Smooth muscle cell (in vitro differentiated cells): Measurements from ENCODE around the gene SYNJ2. TPM values are rescaled to one million over a fixed set of nuclear protein-coding genes. Genes with fewer than 3 reads are reported as not detected.

ENCODE experiments used
- DNase-seq: peaks from one replicate; lab custom pipeline; 2025; ENCODE audit not compliant: unreplicated experiment; lab: John Stamatoyannopoulos, UW
- H2AFZ ChIP-seq: fragments of 200-600 bp; sonication (generic); 2 replicates; pipeline ENCODE4 v1.6.0; 2016; ENCODE audit warnings: antibody characterized with exemption, low read depth, mild to moderate bottlenecking
- H3F3A ChIP-seq: fragments of 200-600 bp; sonication (generic); 2 replicates; pipeline ENCODE4 v1.6.0; 2017; ENCODE audit warnings: antibody characterized with exemption, low read depth
- H3K27ac ChIP-seq: fragments of 200-600 bp; sonication (generic); 2 replicates; pipeline ENCODE4 v1.5.1; 2016; ENCODE audit warnings: low read depth, mild to moderate bottlenecking
- H3K27me3 ChIP-seq: fragments of 200-600 bp; sonication (generic); 2 replicates; pipeline ENCODE4 v1.6.1; 2016; ENCODE audit warnings: low read depth, mild to moderate bottlenecking
- H3K36me3 ChIP-seq: fragments of 200-600 bp; sonication (generic); 2 replicates; pipeline ENCODE4 v1.5.1; 2016; ENCODE audit warnings: low read depth
- H3K4me1 ChIP-seq: fragments of 200-600 bp; sonication (generic); 2 replicates; pipeline ENCODE4 v1.5.1; 2016; ENCODE audit warnings: low read depth
- H3K4me2 ChIP-seq: fragments of 200-600 bp; sonication (generic); 2 replicates; pipeline ENCODE4 v1.6.0; 2016; ENCODE audit warnings: mild to moderate bottlenecking
- H3K4me3 ChIP-seq: fragments of 200-600 bp; sonication (generic); 2 replicates; pipeline ENCODE4 v1.5.1; 2016; ENCODE audit warnings: mild to moderate bottlenecking
- H3K79me2 ChIP-seq: fragments of 200-600 bp; sonication (generic); 2 replicates; pipeline ENCODE4 v1.6.0; 2016; ENCODE audit warnings: low read depth, mild to moderate bottlenecking
- H3K9ac ChIP-seq: fragments of 200-600 bp; sonication (generic); 2 replicates; pipeline ENCODE4 v1.6.0; 2016; ENCODE audit warnings: low read depth
- H3K9me3 ChIP-seq: fragments of 200-600 bp; sonication (generic); replicated peaks from 2 replicates; pipeline ENCODE4 v1.5.1; 2016; ENCODE audit warnings: low read depth
- H4K20me1 ChIP-seq: fragments of 200-600 bp; sonication (generic); 2 replicates; pipeline ENCODE4 v1.6.0; 2016; ENCODE audit warnings: low read depth
- CTCF ChIP-seq: fragments of 200-600 bp; sonication (generic); IDR thresholded peaks from 2 replicates; pipeline ENCODE4 v1.5.1; 2017; ENCODE audit warnings: borderline replicate concordance, mild to moderate bottlenecking, antibody characterized with exemption; ENCODE audit not compliant: insufficient read depth, poor library complexity, severe bottlenecking
- whole genome bisulfite sequencing: methylation state at CpG from one replicate; pipeline ENCODE4 v1.1.7; 2016; ENCODE audit warnings: low lambda C conversion rate; 5-methylcytosine and 5-hydroxymethylcytosine counted together
- polyA plus RNA-seq: library from polyadenylated mRNA; unstranded; fragments of >200 nt; fragmentation: Nextera tagmentation; extraction: Ambion mirVana; gene quantifications from 2 replicates; pipeline ENCODE4 v1.2.1, GENCODE V29; 2016
- total RNA-seq: library from RNA; depleted of rRNA; stranded (reverse); fragments of >200 nt; gene quantifications from 2 replicates; pipeline ENCODE4 v1.2.3, GENCODE V29; 2014

Gene SYNJ2
- total and polyA plus RNA-seq, 2 experiments from 2014 or later = 6.0 to 6.1 TPM

GRCh38 chr6:157943964-157944283 is 37.7 kb upstream of the SYNJ2 start:
- no peak for TF ChIP-seq CTCF
- no peaks in the 10 kb centered on the region for H3K27me3 ChIP-seq

GRCh38 chr6:157944983-157945931 is 36.4 kb upstream of the SYNJ2 start:
- H3K4me1 ChIP-seq = no peaks in the 10 kb centered on the region
- H3K36me3 ChIP-seq = peaks cover 27% of the 10 kb centered on the region
- no peak overlapping the region for H3K9ac ChIP-seq
- H3K27me3 ChIP-seq = no peaks in the 10 kb centered on the region
- no peak overlapping the region for H3K4me3 ChIP-seq
- no peak for DNase-seq
- no peak overlapping the region for H3K27ac ChIP-seq
- no peaks in the 10 kb centered on the region for H3F3A ChIP-seq
- 73% methylated on average over 14 of the region's 14 CpGs for WGBS
- H3K9me3 ChIP-seq = no peaks in the 10 kb centered on the region
- H2AFZ ChIP-seq = no peak overlapping the region
- H3K4me2 ChIP-seq = no peak overlapping the region
- no peaks in the 10 kb centered on the region for H3K79me2 ChIP-seq
- no peak for TF ChIP-seq CTCF
- H4K20me1 ChIP-seq = no peaks in the 10 kb centered on the region

More at GRCh38 chr6:157943964-157944283, 37.7 kb upstream of the SYNJ2 start:
- no peaks in the 10 kb centered on the region for H3K4me1 ChIP-seq
- no peaks in the 10 kb centered on the region for H4K20me1 ChIP-seq
- no peak overlapping the region for H3K4me2 ChIP-seq
- no peak overlapping the region for H3K9ac ChIP-seq
- no peaks in the 10 kb centered on the region for H3K9me3 ChIP-seq
- DNase-seq = no peak
- 95% methylated on average over 15 of the region's 15 CpGs for WGBS
- H3K27ac ChIP-seq = no peak overlapping the region
- no peak overlapping the region for H2AFZ ChIP-seq
- H3K4me3 ChIP-seq = no peak overlapping the region
- H3K79me2 ChIP-seq = no peaks in the 10 kb centered on the region
- H3K36me3 ChIP-seq = peaks cover 27% of the 10 kb centered on the region
- H3F3A ChIP-seq = no peaks in the 10 kb centered on the region

- Histone ChIP-seq H3K4me1 (no peaks in the 10 kb centered on the region), H3F3A (no peaks in the 10 kb centered on the region), H3K4me2 (no peak overlapping the region), H3K27me3 (no peaks in the 10 kb centered on the region), H3K9me3 (no peaks in the 10 kb centered on the region), H4K20me1 (no peaks in the 10 kb centered on the region), H3K27ac (no peak overlapping the region), H2AFZ (no peak overlapping the region), H3K36me3 (peaks cover 20% of the 10 kb centered on the region), H3K4me3 (no peak overlapping the region), H3K79me2 (no peaks in the 10 kb centered on the region), H3K9ac (no peak overlapping the region)
- no peak for TF ChIP-seq CTCF
- DNase-seq = no peak
- WGBS = 95% methylated on average over 6 of the region's 6 CpGs
Measured at GRCh38 chr6:157946053-157946617, 35.5 kb upstream of the SYNJ2 start.
